ENCODE data around the gene CELSR1.

GRCh38 chr22:46428602-46429324 is 108.7 kb downstream of the CELSR1 start:
- TF ChIP-seq CTCF (IDR thresholded peaks at IDR 0.05) (no peak), POLR2A (IDR thresholded peaks at IDR 0.05) (no peak)

Measured in thyroid gland (tissue), 4 donors.